ENCODE measurements around the gene SSUH2.
"Not testable (repeated sequence)": the region's sequence is repeated elsewhere in the genome, so short reads cannot be mapped to it uniquely, and the experiment has no call there.

DNA sequence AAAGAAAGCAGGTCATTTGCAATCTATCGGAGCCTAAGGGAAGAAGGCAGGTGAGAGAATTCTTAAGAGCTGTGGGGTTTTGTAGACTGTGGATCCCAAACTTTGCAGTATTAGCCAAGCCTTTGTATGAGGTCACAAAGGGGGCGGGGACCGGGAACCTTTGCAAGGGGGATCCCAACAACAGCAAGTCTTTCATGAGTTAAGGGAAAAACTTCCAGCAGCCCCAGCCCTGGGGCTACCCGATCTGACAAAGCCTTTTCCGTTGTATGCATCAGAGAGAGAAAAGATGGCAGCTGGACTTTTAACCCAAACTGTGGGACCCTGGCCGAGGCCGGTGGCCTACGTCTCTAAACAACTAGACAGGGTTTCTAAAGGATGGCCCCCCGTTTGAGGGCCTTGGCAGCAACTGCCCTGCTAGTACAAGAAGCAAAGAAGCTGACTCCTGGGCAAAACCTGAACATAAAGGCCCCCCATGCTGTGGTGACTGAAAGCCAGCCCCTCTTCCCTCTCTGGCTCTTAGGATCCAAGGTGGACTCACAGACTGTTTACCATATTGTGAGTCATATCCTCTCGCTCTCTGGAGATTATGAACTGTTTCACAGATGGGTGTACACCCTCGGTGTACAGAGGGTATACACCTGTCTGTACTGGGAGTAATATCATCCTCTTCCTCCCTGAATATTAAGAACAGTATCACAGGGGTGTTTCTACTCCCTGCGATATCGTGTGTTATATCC lies 35.4 kb upstream of the SSUH2 start:
- TF ChIP-seq FOXP1 (CRISPR knock-in tag; IDR thresholded peaks at IDR 0.05; ENCODE audit: borderline replicate concordance); ZNF263 (CRISPR knock-in tag; IDR thresholded peaks at IDR 0.05; ENCODE audit: low read depth); SP1 (CRISPR knock-in tag; conservative IDR thresholded peaks at IDR 0.05); ZNF138 (CRISPR knock-in tag; conservative IDR thresholded peaks at IDR 0.05): not testable (repeated sequence)
- TF ChIP-seq, protein P1, sequence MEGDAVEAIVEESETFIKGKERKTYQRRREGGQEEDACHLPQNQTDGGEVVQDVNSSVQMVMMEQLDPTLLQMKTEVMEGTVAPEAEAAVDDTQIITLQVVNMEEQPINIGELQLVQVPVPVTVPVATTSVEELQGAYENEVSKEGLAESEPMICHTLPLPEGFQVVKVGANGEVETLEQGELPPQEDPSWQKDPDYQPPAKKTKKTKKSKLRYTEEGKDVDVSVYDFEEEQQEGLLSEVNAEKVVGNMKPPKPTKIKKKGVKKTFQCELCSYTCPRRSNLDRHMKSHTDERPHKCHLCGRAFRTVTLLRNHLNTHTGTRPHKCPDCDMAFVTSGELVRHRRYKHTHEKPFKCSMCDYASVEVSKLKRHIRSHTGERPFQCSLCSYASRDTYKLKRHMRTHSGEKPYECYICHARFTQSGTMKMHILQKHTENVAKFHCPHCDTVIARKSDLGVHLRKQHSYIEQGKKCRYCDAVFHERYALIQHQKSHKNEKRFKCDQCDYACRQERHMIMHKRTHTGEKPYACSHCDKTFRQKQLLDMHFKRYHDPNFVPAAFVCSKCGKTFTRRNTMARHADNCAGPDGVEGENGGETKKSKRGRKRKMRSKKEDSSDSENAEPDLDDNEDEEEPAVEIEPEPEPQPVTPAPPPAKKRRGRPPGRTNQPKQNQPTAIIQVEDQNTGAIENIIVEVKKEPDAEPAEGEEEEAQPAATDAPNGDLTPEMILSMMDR (IDR thresholded peaks at IDR 0.05): not testable (repeated sequence)
- TF ChIP-seq, protein P2, sequence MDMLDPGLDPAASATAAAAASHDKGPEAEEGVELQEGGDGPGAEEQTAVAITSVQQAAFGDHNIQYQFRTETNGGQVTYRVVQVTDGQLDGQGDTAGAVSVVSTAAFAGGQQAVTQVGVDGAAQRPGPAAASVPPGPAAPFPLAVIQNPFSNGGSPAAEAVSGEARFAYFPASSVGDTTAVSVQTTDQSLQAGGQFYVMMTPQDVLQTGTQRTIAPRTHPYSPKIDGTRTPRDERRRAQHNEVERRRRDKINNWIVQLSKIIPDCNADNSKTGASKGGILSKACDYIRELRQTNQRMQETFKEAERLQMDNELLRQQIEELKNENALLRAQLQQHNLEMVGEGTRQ (CRISPR knock-in tag; IDR thresholded peaks at IDR 0.05): not testable (repeated sequence)
- TF ChIP-seq, protein P3, sequence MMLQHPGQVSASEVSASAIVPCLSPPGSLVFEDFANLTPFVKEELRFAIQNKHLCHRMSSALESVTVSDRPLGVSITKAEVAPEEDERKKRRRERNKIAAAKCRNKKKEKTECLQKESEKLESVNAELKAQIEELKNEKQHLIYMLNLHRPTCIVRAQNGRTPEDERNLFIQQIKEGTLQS (CRISPR knock-in tag; conservative IDR thresholded peaks at IDR 0.05): not testable (repeated sequence)
- TF ChIP-seq, protein P4, sequence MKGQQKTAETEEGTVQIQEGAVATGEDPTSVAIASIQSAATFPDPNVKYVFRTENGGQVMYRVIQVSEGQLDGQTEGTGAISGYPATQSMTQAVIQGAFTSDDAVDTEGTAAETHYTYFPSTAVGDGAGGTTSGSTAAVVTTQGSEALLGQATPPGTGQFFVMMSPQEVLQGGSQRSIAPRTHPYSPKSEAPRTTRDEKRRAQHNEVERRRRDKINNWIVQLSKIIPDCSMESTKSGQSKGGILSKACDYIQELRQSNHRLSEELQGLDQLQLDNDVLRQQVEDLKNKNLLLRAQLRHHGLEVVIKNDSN (CRISPR knock-in tag; IDR thresholded peaks at IDR 0.05): not testable (repeated sequence)
